GM19372 (cell line): ENCODE data around the gene SPTLC2.
A peak's percentile ranks its signal among the peaks of the same experiment; 100 is the strongest.

Source experiments
- ATAC-seq: cut with Tn5 transposase; IDR thresholded peaks from one replicate; pipeline ENCODE4 v1.9.1; 2021; ENCODE audit warnings: mild to moderate bottlenecking, low read depth, moderate library complexity; ENCODE audit not compliant: unreplicated experiment

SPTLC2 gene

DNA sequence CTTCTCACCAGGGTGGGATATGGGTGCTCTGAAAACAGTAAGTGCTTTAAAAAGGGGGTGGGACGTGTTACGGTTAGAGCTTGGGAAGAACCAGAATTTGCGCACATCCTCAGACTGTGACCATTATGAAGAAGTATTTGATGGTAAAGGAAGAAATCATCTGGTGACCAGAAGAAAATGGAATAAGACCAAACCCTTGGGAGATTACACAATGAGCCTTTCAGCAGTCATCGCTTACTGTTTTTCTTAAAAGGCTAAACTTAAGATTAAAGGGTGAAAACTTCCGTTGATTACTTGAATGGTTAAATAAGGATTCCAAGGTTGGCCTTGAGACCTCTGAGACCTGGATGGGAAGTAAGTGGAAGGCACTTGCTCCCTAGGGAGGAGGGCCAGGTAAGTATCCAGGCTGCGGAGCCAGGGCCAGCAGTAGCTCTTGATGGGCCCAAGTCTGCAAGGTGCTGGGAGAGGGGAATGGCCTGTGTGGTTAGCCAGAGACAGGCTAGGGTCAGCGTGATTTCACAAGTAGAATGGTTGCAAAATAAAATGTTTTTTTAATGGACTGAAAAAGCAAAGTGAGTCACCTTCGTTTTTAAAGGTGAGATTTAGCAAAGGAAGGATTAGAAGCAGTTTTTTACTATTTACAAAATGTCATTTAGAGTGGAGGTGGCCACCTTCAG lies 104.8 kb downstream of the SPTLC2 start:
- no peak for ATAC-seq

DNA sequence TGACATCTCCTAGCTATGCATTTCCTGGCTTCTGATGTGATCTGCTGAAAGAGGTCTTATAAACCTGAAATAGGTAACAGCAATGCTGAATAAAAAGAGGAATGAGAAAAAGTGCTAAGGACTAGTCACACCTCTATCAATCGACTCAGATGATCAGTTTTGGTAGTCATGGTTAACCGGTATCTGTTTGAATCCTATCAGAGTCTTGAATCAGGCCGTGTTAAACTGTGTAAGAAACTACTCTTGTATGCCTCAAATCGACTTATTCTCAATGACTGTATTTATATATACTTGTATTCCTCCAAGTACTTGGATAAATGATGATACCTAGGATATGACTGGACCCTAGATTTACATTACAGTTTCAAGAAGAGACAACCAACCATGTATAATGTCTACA lies 107.1 kb downstream of the SPTLC2 start:
- no peak for ATAC-seq

DNA sequence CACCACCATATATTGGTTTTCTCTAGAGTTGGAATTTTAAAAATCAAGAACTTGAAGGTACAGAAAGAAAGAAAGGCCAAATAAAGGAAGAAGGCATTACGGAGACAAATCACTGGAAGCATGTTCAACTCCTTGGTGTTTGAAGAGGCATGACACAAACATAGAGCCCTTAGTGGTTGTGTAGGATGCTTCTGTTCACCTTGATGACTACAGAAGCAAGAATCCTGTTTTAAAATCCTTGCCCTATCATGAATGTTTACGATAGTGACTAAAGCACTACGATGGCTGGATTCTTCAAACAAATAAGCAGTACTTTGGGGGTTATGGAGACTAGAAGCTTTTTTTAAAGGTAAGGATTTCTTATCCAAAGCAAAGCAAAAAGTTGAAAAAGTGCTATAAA lies 107.6 kb downstream of the SPTLC2 start:
- no peak for ATAC-seq

DNA sequence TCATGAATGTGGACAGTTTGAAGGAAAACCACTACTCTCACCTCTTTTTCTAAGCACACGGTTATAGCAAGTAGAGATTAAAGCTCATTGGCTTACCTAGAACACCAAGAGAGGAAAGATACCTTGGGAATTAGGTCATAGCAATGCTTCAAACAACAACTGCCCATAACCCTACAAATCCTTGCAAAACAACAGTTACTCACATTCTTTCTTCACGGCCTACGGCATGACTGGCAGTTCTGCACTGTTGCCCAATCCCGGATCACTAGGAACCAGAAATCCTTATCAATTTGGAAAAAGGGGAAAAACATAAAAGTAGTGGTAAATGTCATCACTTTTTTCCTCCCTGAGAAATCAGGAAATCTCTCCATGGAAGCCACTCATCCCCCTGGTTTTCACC lies 108.2 kb downstream of the SPTLC2 start:
- no peak for ATAC-seq

DNA sequence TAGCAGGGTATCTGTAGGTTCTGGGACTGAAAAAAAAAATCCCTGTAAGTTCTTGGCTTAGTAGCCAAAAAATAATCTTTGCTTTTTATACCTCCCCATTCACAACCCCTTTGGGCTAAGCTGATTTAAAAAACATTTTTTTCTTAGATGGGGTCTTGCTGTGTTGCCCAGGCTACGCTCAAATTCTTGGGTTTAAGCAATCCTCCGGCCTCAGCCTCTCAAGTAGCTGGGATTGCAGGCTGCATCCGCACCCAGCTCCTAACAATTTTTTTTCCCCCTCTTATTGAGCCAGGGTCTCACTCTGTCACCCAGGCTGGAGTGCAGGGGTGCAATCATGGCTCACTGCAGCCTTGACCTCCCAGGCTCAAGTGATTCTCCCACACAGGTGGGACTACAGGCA lies 108.7 kb downstream of the SPTLC2 start:
- no peak for ATAC-seq

DNA sequence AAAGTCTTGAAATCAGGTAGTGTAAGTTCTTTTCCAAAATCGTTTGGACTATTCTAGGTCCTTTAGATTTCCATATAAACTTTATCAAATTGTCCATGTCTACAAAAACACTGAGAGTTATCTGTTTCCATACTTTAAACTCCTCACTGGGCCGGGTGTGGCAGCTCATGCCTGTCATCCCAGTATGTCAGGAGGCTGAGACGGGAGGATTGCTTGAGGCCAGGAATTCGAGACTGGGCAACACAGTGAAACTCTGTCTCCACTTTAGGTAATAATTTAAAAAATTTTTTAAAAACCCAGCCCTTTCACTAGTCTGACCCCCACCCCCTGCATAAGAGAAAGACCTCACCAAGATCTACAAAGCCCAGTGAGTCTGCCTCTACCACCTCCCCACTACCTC lies 111.4 kb downstream of the SPTLC2 start:
- no peak for ATAC-seq

DNA sequence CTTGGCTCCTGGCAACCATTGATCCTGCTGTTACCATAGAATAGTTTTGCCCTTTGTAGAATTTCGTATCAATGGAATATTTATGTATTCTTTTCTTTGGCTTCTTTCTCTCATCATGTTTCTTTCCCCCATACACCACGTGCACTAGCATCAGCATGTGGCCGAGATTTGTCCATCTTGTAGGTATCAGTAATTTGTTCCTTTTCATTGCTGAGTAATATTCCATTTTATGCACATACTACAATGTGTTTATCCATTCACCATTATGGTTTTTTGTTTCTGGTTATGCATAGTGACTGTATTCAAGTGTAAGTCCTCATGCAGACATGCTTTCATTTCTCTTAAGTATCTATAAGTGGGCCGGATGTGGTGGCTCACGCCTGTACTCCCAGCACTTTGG lies 113.3 kb downstream of the SPTLC2 start:
- ATAC-seq: no peak

DNA sequence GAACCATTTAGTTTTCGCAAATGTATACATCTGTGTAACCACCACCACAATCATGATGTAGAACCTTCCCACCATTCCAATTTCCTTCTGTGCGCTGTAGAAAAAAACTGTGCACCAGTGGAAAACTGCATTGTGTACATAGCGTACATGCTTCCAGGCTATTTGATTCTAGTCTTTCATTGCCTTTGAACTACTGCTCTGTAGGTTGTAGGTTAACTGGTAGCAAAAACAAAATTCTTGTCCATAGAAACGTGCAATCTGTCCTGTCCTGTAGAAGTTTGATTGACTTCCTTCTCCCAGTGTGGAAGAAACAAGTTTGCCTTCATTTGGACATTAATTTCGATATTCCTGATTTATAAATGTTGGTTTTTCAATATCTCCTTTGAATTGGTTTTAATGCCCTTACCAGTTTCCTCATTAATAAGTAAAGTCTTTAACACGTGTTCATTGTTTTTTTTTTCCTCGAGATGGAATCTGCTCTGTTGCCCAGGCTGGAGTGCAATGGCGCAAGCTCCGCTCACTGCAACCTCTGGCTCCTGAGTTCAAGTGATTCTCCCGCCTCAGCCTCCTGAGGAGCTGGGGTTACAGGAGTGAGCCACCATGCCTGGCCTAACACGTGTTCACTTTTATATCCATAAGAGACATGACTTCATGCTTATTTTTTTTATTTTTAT lies 114.2 kb downstream of the SPTLC2 start:
- ATAC-seq: no peak

DNA sequence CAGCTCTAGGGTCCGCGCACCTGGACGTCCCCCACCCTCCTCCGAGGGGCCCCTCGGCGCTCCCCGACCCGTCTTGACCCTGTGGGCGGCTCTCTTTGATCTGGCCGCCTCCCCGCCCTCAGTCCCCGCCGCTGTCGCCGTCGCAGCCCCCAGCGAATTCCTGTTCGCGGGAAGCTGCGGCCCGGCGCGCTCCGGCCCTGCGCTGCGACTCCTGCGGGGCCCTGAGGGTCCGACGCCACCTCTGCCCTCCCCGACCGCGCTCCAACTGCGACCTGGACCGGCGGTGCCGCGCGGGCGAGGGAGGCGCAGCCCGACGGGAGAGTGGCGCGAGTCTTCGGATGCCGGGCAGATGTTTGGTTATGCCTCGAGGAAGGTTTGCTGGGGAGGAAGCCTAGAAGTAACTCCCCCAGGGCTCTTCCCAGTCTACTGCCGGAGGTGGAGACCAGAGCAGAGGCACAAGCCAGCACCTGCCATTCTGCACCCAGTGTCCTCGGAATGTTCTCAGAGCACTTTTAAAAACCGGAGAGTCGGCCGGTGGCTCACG lies 117.4 kb downstream of the SPTLC2 start:
- ATAC-seq: peak; percentile 33

DNA sequence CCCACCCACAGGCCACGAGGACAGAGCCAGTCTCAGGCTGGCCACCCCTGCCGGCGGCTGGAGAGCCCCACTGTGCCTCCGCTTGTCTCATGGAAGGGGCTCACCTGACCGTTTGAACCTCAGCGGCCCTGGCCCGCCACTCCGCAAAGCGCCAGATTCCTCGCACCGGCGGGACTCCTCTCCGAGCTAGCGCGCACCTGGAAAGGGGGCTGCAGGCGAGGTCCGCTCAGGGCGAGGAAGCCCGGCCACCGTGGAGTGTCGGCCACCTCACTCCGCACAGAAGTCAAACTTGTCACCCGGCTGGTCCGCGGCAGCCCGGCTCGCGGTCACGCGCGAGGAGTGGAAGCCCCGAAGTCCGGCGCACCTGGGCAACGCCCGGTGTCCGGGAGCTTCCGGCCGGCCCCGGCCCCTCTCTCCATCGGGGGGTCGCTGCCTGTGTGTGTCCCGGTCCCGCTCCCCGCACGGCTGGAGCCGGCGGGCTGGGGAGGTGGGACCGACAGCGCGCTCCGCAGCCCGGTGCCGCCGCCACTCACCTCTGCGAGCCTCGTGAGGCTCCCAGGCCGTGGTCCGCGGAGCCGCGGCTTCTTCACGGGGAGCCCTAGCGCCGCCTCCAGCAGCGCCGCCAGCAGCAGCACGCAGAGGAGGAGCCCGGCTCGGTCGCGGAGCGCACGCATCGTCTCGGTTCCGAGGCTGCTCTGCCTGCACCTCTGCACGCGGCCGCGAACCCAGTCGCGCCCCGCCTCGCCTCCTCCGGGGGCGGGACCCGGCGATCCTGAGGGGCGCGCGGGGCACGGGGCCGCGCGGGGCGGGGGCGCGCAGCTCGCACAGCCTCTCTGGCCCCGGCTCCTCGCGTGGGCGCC lies 118.1 kb downstream of the SPTLC2 start, which contains the start of gene ISM2:
ISM2 (minus strand) TSS at position 697 of the 860 bp plus-strand sequence; CDS start at position 674, 23 bp downstream.
- peak; percentile 58 for ATAC-seq

DNA sequence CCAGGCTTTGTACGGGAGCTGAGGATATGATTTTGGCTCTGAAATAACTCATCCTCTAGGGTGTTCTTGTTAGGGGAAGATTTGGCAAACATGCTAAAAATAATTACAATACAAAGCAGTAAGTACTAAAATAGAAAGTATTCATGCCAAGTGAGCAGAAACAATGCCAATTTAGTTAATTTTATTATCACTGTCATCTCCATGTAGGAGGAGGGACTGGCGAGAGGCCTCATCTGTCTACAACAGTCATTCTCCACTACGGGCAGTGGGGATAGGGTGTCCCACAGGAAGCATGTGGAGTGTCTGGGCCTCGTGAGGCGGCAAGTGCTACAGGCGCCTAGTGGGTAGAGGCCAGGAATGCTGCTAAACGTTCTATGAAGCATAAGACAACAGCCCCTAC lies 121.1 kb downstream of the SPTLC2 start:
- ATAC-seq: no peak

DNA sequence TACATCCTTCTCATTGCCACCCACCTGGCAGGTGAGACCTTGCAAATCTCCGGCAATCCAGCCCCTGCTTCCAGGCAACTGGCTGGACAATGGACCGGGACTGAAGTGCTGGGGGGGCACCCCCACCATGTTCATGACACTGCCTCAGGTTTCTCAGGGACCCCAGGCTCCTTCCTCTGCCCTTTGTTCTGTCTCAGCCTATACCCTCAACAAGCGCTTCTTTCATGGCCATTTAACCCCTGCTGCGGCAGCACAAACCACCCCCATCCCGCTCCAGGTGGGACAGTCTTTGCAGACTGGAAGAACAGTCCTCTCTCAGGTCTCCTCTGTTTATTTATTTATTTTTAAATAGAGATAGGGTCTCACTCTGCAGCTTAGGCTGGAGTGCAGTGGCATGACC lies 125.4 kb downstream of the SPTLC2 start:
- no peak for ATAC-seq

DNA sequence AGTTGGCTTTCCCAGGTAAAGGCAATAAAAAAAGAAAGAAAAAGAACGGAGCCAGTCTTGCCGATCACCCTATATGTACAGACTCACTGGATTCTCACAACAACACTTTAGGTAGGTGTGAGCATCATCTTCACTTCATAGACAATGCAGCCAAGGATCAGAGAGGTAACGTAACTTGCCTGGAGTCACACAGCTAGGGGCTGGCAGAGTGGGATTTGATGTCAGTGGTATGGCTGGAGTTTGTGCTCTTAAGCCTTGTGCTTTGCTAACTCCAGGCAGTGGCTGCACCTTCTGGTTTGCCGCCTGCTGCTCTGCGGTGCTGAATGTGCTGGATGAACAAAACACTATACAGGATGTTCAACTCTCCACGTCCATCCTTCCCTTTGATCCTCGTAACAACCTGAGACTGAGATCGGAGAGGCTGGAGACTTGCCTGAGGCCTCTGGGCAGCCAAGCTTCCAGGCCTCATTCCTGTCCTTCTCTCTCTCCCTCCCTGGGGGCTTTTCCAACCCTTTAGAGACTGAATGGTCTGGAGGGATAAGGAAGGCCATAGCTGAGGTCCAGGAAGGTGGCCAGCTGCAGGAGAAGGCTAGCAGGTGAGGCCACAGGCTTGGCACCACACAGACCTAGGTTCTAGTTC lies 126.0 kb downstream of the SPTLC2 start:
- ATAC-seq: no peak

DNA sequence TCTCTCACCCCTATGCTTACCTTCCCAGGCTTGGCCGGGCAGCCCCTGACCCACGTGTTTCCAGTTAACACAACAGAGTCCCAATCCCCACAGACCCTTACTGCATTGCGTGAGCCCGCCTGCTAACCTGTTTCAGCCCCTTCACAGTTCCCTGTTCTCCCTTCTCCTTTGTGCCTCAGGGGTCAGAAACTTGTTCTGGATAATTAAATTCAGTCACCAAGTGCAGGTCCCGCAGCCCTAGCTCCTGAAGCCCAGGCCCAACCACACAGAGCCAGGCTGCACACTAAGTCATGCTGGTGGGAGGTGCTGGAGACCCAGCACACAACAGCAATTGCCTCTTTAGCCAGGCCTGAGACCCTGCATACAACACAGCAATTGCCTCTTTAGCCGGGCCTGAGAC lies 127.4 kb downstream of the SPTLC2 start:
- ATAC-seq: no peak

DNA sequence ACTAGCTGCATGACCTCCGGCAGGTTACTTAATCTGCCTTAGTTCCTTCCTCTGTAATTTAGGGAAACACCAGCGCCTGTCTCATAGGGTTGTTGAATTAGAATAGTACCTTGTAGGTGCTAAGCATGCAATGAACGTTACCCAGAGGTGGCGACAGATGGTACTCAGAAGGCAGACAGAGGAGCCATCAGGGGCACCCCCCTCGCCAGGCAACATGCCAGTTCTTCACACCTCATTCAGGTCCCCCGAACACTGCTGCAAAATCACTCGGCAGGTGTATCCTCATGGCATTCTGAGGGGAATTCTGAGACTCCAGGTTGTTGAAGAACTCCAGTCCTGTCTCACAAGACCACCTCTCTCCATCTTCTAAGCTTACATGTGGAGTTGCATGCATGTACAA lies 127.9 kb downstream of the SPTLC2 start:
- ATAC-seq: no peak

DNA sequence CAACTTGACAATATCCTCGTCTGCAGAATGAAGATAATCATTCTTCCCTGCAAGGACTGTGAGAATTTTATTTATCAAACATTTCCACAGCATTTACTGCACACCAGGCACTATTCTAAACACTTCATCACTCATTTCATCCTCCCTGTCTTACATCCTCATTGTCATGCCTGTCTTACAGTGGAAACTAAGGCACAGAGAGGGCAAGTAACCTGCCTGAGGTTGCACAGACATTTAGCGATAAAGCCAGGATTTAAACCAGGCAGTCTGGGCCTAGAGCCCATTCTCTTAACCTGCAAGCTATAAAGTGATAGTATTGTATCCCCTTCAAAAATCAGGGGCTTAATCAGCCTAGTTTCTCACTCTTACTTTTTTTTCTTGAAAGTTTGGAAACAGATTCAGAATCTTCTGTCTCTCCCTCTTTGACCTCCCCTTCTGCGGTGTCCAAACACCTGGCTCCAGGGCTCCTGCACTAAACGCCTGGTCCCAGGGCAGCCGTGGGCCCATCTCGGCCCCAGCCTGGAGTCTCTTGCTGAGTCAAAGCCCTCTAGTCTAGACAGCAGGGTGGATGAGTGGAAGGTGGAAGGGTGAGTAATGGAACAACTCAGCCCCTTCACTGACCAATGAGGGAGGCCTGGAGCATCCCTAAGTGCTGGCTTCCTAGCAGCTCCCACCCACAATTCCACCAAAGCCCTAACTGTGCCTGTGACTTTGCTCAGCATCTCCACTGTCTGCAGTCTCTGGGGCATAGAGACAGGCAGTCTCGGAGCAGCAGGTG lies 130.3 kb downstream of the SPTLC2 start:
- no peak for ATAC-seq

DNA sequence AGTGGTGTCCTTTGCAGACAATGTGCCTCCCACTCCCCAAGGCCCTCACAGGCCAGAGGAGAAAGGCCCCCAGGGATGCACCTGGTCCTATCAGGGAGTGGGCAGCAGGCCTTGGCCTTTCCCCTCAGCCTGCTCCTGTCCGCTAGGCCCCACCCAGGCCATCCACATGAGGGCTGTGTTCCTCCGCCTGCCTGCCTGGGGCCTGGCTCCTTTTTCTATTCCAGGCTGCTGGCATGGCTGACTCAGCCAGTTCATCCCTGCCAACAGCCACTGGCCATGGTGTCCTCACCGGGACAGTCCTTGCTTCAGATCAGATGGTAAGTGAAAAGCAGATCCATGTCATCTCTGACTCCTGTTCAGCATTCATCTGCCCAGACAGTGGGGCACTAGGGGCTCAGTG lies 131.2 kb downstream of the SPTLC2 start:
- ATAC-seq: no peak

DNA sequence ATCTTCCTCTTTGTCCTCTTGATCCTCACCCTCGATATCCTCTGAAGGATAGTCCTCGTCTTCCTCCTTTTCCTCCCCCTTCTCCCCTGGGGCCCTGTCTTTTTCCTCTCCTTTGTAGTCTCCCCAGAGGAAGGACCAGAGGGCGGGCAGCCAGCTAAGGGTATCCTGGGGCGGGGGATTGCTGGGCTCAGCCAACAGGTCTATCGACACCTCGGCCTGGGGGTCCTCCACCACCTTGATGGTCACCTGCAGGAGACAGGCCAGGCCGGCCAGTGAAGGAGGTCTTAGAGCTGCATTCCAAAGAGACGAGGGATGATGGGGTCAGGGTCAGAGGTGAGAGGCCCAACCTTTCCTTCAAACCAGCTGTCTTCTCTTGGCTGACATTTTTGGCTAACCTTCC lies 134.0 kb downstream of the SPTLC2 start:
- no peak for ATAC-seq

DNA sequence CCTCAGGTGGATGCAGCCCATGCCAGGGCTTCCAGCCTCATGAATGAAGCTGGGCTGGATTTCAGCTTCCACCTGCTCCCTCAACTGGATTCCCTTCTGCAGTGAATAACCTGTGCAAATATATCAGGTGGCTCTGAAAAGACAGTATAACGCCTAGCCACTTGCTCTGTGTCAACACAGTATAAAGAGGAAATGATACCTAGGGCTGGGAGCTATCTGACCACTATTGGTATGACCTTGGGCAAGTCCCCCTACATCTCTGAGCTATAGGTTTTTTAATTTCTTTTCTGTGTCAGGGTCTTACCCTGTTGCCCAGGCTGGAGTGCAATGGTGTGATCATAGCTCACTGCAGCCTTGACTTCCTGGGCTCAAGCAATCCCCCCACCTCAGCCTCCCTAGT lies 137.6 kb downstream of the SPTLC2 start:
- ATAC-seq: peak; percentile 96

DNA sequence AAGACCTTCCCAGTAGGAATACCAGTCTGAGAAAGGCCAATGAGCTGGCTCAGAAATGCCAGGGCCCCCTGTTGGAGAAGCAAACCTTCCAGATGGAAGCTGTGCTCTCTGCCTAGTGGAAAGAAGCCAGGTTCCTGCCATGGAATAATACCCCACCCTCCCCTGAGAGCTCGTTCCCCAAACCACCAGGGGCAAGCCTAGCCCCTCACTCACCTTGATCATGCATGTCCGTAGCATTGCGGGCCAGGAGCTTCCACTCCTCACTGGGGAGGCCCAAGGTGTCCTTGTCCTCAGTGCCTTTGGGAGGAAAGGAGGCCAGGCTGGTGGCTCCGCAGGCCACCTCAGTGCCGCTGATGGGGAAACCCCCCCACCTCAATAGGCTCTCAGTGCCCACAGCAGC lies 138.4 kb downstream of the SPTLC2 start:
- ATAC-seq: no peak
